HG03097 (cell line): ENCODE data around the gene TRAF3IP1.
"Not testable (repeated sequence)": the region's sequence is repeated elsewhere in the genome, so short reads cannot be mapped to it uniquely, and the experiment has no call there.

Source experiments
- ATAC-seq: cut with Tn5 transposase; IDR thresholded peaks from one replicate; pipeline ENCODE4 v1.9.1; 2021; ENCODE audit not compliant: unreplicated experiment, low FRiP score

Gene TRAF3IP1

GRCh38 chr2:238441262-238442114 is 121.2 kb downstream of the TRAF3IP1 start:
- ATAC-seq = no peak

GRCh38 chr2:238442257-238442656 is 121.9 kb downstream of the TRAF3IP1 start:
- not testable (repeated sequence) for ATAC-seq

- no peak for ATAC-seq
Measured at GRCh38 chr2:238444242-238444641, 123.9 kb downstream of the TRAF3IP1 start.

GRCh38 chr2:238445409-238446190 is 125.3 kb downstream of the TRAF3IP1 start:
- no peak for ATAC-seq

GRCh38 chr2:238446371-238446770 is 126.1 kb downstream of the TRAF3IP1 start:
- no peak for ATAC-seq

GRCh38 chr2:238448031-238448955 is 128.0 kb downstream of the TRAF3IP1 start:
- no peak for ATAC-seq

GRCh38 chr2:238449241-238449640 is 128.9 kb downstream of the TRAF3IP1 start:
- ATAC-seq = no peak

GRCh38 chr2:238449909-238450417 is 129.6 kb downstream of the TRAF3IP1 start:
- no peak for ATAC-seq

- no peak for ATAC-seq
Measured at GRCh38 chr2:238450440-238450861, 130.1 kb downstream of the TRAF3IP1 start.
